DND-41 (cell line): ENCODE measurements around the gene CCNI2.

Experiments
- ATAC-seq: fragments of 200-7000 bp; cut with Tn5 transposase; 3 replicates; pipeline ENCODE4 v1.9.1; 2021; ENCODE audit warnings: low read depth; ENCODE audit not compliant: insufficient read depth
- DNase-seq: peaks from one replicate; pipeline ENCODE4 v3.0.0-alpha.2; 2020
- H2AFZ ChIP-seq: 2 replicates; pipeline ENCODE4 v1.6.0; 2012; ENCODE audit warnings: low read depth, low read length
- H3K27ac ChIP-seq: 2 replicates; pipeline ENCODE4 v1.5.1; 2012; ENCODE audit warnings: low read length, inconsistent platforms
- H3K27me3 ChIP-seq: fragments of 200-600 bp; sonication (generic); 2 replicates; pipeline ENCODE4 v1.6.0; 2012; ENCODE audit warnings: low read length, mild to moderate bottlenecking, inconsistent platforms; ENCODE audit not compliant: insufficient read depth, poor library complexity
- H3K36me3 ChIP-seq: 2 replicates; pipeline ENCODE4 v1.5.1; 2012; ENCODE audit warnings: low read length, inconsistent platforms; ENCODE audit not compliant: insufficient read depth
- H3K4me1 ChIP-seq: 2 replicates; pipeline ENCODE4 v1.5.1; 2012; ENCODE audit warnings: mild to moderate bottlenecking, low read length; ENCODE audit not compliant: insufficient read depth
- H3K4me2 ChIP-seq: 2 replicates; pipeline ENCODE4 v1.6.0; 2012; ENCODE audit warnings: mild to moderate bottlenecking, moderate library complexity, low read length, inconsistent platforms; ENCODE audit not compliant: insufficient read depth
- H3K4me3 ChIP-seq, 2 experiments: fragments of 200-600 bp in 1 of 2; shearing (Covaris generic) in 1 of 2; 2 replicates each; pipeline ENCODE4 v1.5.1; 2012 to 2016; ENCODE audit warnings: inconsistent platforms in 2 of 2, low read length in 2 of 2, mild to moderate bottlenecking in 2 of 2, low read depth in 1 of 2, moderate library complexity in 1 of 2
- H3K79me2 ChIP-seq: 2 replicates; pipeline ENCODE4 v1.6.0; 2012; ENCODE audit warnings: low read length, inconsistent platforms; ENCODE audit not compliant: insufficient read depth
- H3K9ac ChIP-seq: 2 replicates; pipeline ENCODE4 v1.6.0; 2012; ENCODE audit warnings: low read depth, mild to moderate bottlenecking, inconsistent platforms, low read length, moderate library complexity
- H3K9me3 ChIP-seq: 2 replicates; pipeline ENCODE4 v1.5.1; 2012; ENCODE audit warnings: low read length, moderate library complexity, mild to moderate bottlenecking, inconsistent platforms; ENCODE audit not compliant: insufficient read depth, severe bottlenecking
- H4K20me1 ChIP-seq: 2 replicates; pipeline ENCODE4 v1.6.0; 2012; ENCODE audit warnings: low read length; ENCODE audit not compliant: insufficient read depth
- CTCF ChIP-seq: IDR thresholded peaks from 2 replicates; pipeline ENCODE4 v1.5.1; 2012; ENCODE audit warnings: borderline replicate concordance, low read length, moderate library complexity, mild to moderate bottlenecking; ENCODE audit not compliant: poor library complexity, severe bottlenecking; ENCODE audit errors: extremely low read depth
- EZH2 ChIP-seq: IDR thresholded peaks from 3 replicates; pipeline ENCODE4 v1.6.1; 2012; ENCODE audit warnings: borderline replicate concordance, low read depth, mild to moderate bottlenecking, moderate library complexity, low read length, inconsistent platforms; ENCODE audit not compliant: severe bottlenecking

The CCNI2 gene

GRCh38 chr5:132729896-132730295, 17.3 kb upstream of the CCNI2 start:
- TF ChIP-seq EZH2 (no peak), CTCF (no peak)
- Histone ChIP-seq H3K4me2 (no peak overlapping the region), H2AFZ (no peak overlapping the region), H3K9ac (no peak overlapping the region), H3K79me2 (peaks cover 12% of the 10 kb centered on the region; the same call in 1 of the 2 replicates), H3K36me3 (peaks cover 35% of the 10 kb centered on the region), H3K27ac (no peak overlapping the region), H3K4me3 (no peak overlapping the region), H3K9me3 (no peaks in the 10 kb centered on the region), H3K27me3 (no peaks in the 10 kb centered on the region), H4K20me1 (no peaks in the 10 kb centered on the region), H3K4me1 (peaks cover 4% of the 10 kb centered on the region; the same call in 1 of the 2 replicates)
- DNase-seq, result no peak
- ATAC-seq, result no peak

GRCh38 chr5:132733499-132734148, 13.6 kb upstream of the CCNI2 start:
- Histone ChIP-seq H3K36me3 (peaks cover 21% of the 10 kb centered on the region), H4K20me1 (peaks cover 4% of the 10 kb centered on the region; the same call in 1 of the 2 replicates), H3K9ac (no peak overlapping the region), H3K27me3 (no peaks in the 10 kb centered on the region), H3K9me3 (no peaks in the 10 kb centered on the region), H3K79me2 (peaks cover 33% of the 10 kb centered on the region), H3K4me1 (peaks cover 33% of the 10 kb centered on the region), H3K4me2 (peak overlapping the region; percentile 29; the same call in 1 of the 2 replicates), H2AFZ (no peak overlapping the region), H3K27ac (no peak overlapping the region), H3K4me3 (no peak overlapping the region)
- no peak for TF ChIP-seq EZH2
- TF ChIP-seq CTCF, result no peak
- ATAC-seq (no peak), DNase-seq (no peak)

- H3K4me2 ChIP-seq, result no peak overlapping the region
- H2AFZ ChIP-seq, result no peak overlapping the region
- H3K27me3 ChIP-seq, result no peaks in the 10 kb centered on the region
- ATAC-seq (no peak), DNase-seq (no peak)
- no peaks in the 10 kb centered on the region for H3K9me3 ChIP-seq
- H3K9ac ChIP-seq, result no peak overlapping the region
- peaks cover 16% of the 10 kb centered on the region for H3K36me3 ChIP-seq
- H3K4me3 ChIP-seq, result no peak overlapping the region
- TF ChIP-seq EZH2 (no peak), CTCF (no peak)
- peaks cover 4% of the 10 kb centered on the region; the same call in 1 of the 2 replicates for H4K20me1 ChIP-seq
- H3K27ac ChIP-seq, result no peak overlapping the region
- peaks cover 33% of the 10 kb centered on the region for H3K4me1 ChIP-seq
- H3K79me2 ChIP-seq, result peaks cover 26% of the 10 kb centered on the region
These were observed 12.5 kb upstream of the CCNI2 start for GRCh38 chr5:132734687-132735086.
